HepG2 (cell line): ENCODE data around the gene CDT1. TPM values are rescaled to one million over a fixed set of nuclear protein-coding genes. Genes with fewer than 3 reads are reported as not detected.

ENCODE experiments used
- ARHGAP35 ChIP-seq: sonication (generic); formaldehyde crosslinking; IDR thresholded peaks from 2 replicates; pipeline ENCODE4 v1.9.0; 2022; ENCODE audit warnings: mild to moderate bottlenecking, inconsistent platforms, moderate library complexity, missing genetic modification reagents, borderline replicate concordance
- ATF1 ChIP-seq: IDR thresholded peaks from 2 replicates; pipeline ENCODE4 v1.6.1; 2016; ENCODE audit warnings: mild to moderate bottlenecking, control low read depth
- ATF6 ChIP-seq: sonication (generic); formaldehyde crosslinking; conservative IDR thresholded peaks from 2 replicates; pipeline ENCODE4 v1.4.0; 2020; ENCODE audit warnings: missing genetic modification reagents
- CREM ChIP-seq, 2 experiments: sonication (generic) in 1 of 2; formaldehyde crosslinking in 1 of 2; IDR thresholded peaks; 2 replicates each; pipeline versions ENCODE4 v1.4.0 to v1.6.1; 2016 to 2020; ENCODE audit warnings: antibody characterized with exemption in 1 of 2, mild to moderate bottlenecking in 1 of 2, missing genetic modification reagents in 1 of 2
- EZH2 ChIP-seq: conservative IDR thresholded peaks from 2 replicates; pipeline ENCODE4 v1.6.1; 2012; ENCODE audit warnings: mild to moderate bottlenecking, low read depth, low read length, moderate library complexity
- JUNB ChIP-seq: sonication (generic); formaldehyde crosslinking; IDR thresholded peaks from 2 replicates; pipeline ENCODE4 v1.8.0; 2022; ENCODE audit warnings: missing genetic modification reagents, mild to moderate bottlenecking, borderline replicate concordance
- KAT7 ChIP-seq: IDR thresholded peaks from 2 replicates; pipeline ENCODE4 v1.6.1; 2018; ENCODE audit warnings: borderline replicate concordance, missing compliant biosample characterization
- NFE2 ChIP-seq: sonication (generic); formaldehyde crosslinking; IDR thresholded peaks from 2 replicates; pipeline ENCODE4 v1.4.0; 2020; ENCODE audit warnings: missing genetic modification reagents
- RELA ChIP-seq: sonication (generic); formaldehyde crosslinking; IDR thresholded peaks from 2 replicates; pipeline ENCODE4 v1.4.0; 2020; ENCODE audit warnings: missing genetic modification reagents
- SP4 ChIP-seq: sonication (generic); formaldehyde crosslinking; IDR thresholded peaks from 2 replicates; pipeline ENCODE4 v1.8.1; 2023; ENCODE audit warnings: mild to moderate bottlenecking, missing genetic modification reagents
- ZNF282 ChIP-seq: fragments of 450-650 bp; IDR thresholded peaks from 2 replicates; pipeline ENCODE4 v1.6.1; 2018; ENCODE audit not compliant: partially characterized antibody
- ZNF292 ChIP-seq: sonication (generic); formaldehyde crosslinking; IDR thresholded peaks from 2 replicates; pipeline ENCODE4 v1.8.1; 2022; ENCODE audit warnings: mild to moderate bottlenecking, low read depth, missing genetic modification reagents, borderline replicate concordance
- ZNF317 ChIP-seq: sonication (generic); formaldehyde crosslinking; IDR thresholded peaks from 2 replicates; pipeline ENCODE4 v1.5.0; 2020; ENCODE audit warnings: mild to moderate bottlenecking, missing genetic modification reagents
- ZNF740 ChIP-seq: sonication (generic); formaldehyde crosslinking; IDR thresholded peaks from 2 replicates; pipeline ENCODE4 v1.4.0; 2020; ENCODE audit warnings: missing genetic modification reagents
- ZNF781 ChIP-seq: sonication (generic); formaldehyde crosslinking; IDR thresholded peaks from 2 replicates; pipeline ENCODE4 v1.5.1; 2020; ENCODE audit warnings: borderline replicate concordance, mild to moderate bottlenecking, missing genetic modification reagents; ENCODE audit errors: not compliant biosample characterization
- polyA plus RNA-seq, 8 experiments: library from polyadenylated mRNA; depleted of rRNA in 3 of 8; stranded (reverse) in 7 of 8; unstranded in 1 of 8; fragments of >200 nt; fragmentation: Illumina TruSeq in 4 of 8; extraction: Trizol in 4 of 8; gene quantifications; 2 replicates each; pipeline versions ENCODE4 v1.2.1 to v1.2.3, GENCODE V29; 2011 to 2016; ENCODE audit warnings: low read depth in 4 of 8, missing spikeins in 1 of 8, mixed read lengths in 1 of 8; ENCODE audit not compliant: insufficient read depth in 1 of 8
- total RNA-seq, 5 experiments: library from RNA; depleted of rRNA; stranded (reverse); fragments of >200 nt; fragmentation: Illumina TruSeq; extraction: Trizol; gene quantifications; 2 replicates each; pipeline ENCODE4 v1.2.3, GENCODE V29; 2016; ENCODE audit warnings: low read depth in 1 of 5
- TF ChIP-seq, protein P1 (sequence below): sonication (generic); formaldehyde crosslinking; conservative IDR thresholded peaks from 2 replicates; pipeline ENCODE4 v1.8.0; 2022; ENCODE audit warnings: low read depth, missing genetic modification reagents
- TF ChIP-seq, protein P2 (sequence below): sonication (generic); formaldehyde crosslinking; IDR thresholded peaks from 2 replicates; pipeline ENCODE4 v1.4.0; 2020; ENCODE audit warnings: missing genetic modification reagents, borderline replicate concordance
- TF ChIP-seq, protein P3 (sequence below): sonication (generic); formaldehyde crosslinking; IDR thresholded peaks from 2 replicates; pipeline ENCODE4 v1.4.0; 2020; ENCODE audit warnings: missing genetic modification reagents, borderline replicate concordance
- TF ChIP-seq, protein P4 (sequence below): sonication (generic); formaldehyde crosslinking; IDR thresholded peaks from 2 replicates; pipeline ENCODE4 v1.4.0; 2020; ENCODE audit warnings: missing genetic modification reagents, low read depth, mild to moderate bottlenecking, borderline replicate concordance

CDT1 gene
- total and polyA plus RNA-seq, 2 of the 13 experiments (the other 11 are each of a cell fraction or from before 2014, with no cell fraction given): 23.1 to 23.8 TPM

- TF ChIP-seq ATF1 (CRISPR knock-in tag) (no peak), ZNF282 (no peak), ARHGAP35 (CRISPR knock-in tag) (no peak), NFE2 (CRISPR knock-in tag) (no peak), ZNF740 (CRISPR knock-in tag) (no peak), ATF6 (CRISPR knock-in tag) (0 out of 2 replicates have a peak, but pooled peaks have one; percentile 66), RELA (0 out of 2 replicates have a peak, but pooled peaks have one; percentile 29), EZH2 (no peak), ZNF317 (CRISPR knock-in tag) (0 out of 2 replicates have a peak, but pooled peaks have one; percentile 24), ZNF781 (CRISPR knock-in tag) (peak; percentile 64), KAT7 (CRISPR knock-in tag) (0 out of 2 replicates have a peak, but pooled peaks have one; percentile 31), CREM (IDR thresholded peaks at IDR 0.05) (no peak), CREM (CRISPR knock-in tag; IDR thresholded peaks at IDR 0.05) (no peak), JUNB (CRISPR knock-in tag) (no peak), SP4 (CRISPR knock-in tag) (peak; percentile 47), ZNF292 (peak; percentile 36; the same call in 1 of the 2 replicates)
- TF ChIP-seq, protein P1, sequence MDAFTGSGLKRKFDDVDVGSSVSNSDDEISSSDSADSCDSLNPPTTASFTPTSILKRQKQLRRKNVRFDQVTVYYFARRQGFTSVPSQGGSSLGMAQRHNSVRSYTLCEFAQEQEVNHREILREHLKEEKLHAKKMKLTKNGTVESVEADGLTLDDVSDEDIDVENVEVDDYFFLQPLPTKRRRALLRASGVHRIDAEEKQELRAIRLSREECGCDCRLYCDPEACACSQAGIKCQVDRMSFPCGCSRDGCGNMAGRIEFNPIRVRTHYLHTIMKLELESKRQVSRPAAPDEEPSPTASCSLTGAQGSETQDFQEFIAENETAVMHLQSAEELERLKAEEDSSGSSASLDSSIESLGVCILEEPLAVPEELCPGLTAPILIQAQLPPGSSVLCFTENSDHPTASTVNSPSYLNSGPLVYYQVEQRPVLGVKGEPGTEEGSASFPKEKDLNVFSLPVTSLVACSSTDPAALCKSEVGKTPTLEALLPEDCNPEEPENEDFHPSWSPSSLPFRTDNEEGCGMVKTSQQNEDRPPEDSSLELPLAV (CRISPR knock-in tag): no peak
- TF ChIP-seq, protein P2, sequence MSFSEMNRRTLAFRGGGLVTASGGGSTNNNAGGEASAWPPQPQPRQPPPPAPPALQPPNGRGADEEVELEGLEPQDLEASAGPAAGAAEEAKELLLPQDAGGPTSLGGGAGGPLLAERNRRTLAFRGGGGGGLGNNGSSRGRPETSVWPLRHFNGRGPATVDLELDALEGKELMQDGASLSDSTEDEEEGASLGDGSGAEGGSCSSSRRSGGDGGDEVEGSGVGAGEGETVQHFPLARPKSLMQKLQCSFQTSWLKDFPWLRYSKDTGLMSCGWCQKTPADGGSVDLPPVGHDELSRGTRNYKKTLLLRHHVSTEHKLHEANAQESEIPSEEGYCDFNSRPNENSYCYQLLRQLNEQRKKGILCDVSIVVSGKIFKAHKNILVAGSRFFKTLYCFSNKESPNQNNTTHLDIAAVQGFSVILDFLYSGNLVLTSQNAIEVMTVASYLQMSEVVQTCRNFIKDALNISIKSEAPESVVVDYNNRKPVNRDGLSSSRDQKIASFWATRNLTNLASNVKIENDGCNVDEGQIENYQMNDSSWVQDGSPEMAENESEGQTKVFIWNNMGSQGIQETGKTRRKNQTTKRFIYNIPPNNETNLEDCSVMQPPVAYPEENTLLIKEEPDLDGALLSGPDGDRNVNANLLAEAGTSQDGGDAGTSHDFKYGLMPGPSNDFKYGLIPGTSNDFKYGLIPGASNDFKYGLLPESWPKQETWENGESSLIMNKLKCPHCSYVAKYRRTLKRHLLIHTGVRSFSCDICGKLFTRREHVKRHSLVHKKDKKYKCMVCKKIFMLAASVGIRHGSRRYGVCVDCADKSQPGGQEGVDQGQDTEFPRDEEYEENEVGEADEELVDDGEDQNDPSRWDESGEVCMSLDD: no peak
- TF ChIP-seq, protein P3, sequence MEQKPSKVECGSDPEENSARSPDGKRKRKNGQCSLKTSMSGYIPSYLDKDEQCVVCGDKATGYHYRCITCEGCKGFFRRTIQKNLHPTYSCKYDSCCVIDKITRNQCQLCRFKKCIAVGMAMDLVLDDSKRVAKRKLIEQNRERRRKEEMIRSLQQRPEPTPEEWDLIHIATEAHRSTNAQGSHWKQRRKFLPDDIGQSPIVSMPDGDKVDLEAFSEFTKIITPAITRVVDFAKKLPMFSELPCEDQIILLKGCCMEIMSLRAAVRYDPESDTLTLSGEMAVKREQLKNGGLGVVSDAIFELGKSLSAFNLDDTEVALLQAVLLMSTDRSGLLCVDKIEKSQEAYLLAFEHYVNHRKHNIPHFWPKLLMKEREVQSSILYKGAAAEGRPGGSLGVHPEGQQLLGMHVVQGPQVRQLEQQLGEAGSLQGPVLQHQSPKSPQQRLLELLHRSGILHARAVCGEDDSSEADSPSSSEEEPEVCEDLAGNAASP (CRISPR knock-in tag): peak; percentile 74; the same call in 1 of the 2 replicates
- TF ChIP-seq, protein P4, sequence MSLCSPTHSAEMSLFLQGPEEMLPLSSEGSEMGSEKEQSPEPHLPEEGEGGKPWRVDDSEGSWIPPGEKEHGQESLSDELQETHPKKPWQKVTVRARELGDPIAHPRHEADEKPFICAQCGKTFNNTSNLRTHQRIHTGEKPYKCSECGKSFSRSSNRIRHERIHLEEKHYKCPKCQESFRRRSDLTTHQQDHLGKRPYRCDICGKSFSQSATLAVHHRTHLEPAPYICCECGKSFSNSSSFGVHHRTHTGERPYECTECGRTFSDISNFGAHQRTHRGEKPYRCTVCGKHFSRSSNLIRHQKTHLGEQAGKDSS (CRISPR knock-in tag): no peak
These were observed 44.2 kb upstream of the CDT1 start (continued) for GRCh38 chr16:88759245-88759975.
